Activated CD8-positive, alpha-beta memory T cell treated with anti-CD3 and anti-CD28 coated beads, Interleukin-2, amount 50 U/mL, for 24 hours (primary cell): ENCODE measurements around the gene ADH1B.
"Not testable (repeated sequence)": the region's sequence is repeated elsewhere in the genome, so short reads cannot be mapped to it uniquely, and the experiment has no call there.

Experiments
- DNase-seq: peaks from one replicate; pipeline ENCODE4 v3.0.0-alpha.2; 2020; ENCODE audit errors: extremely low read depth

Gene ADH1B

DNA sequence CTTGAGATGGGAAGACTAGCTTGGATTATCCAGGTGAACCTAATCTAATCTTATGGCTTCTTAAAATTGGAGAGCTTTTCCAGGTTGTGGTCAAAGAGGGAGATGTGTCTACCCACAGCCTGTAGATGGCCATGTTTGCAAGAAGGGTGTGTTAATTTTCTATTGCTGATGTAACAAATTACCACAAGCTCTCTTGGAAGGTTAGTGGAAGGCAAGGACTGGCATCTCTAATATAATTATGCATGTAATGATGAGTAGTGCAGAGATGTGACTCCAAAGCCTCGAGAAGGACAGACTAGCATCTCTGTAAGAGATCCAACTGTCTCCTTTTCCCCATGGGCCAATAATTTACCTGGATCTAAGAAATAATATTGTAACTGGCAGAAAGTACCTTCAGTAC, 3.2 kb upstream of the ADH1B start:
- no peak for DNase-seq

DNA sequence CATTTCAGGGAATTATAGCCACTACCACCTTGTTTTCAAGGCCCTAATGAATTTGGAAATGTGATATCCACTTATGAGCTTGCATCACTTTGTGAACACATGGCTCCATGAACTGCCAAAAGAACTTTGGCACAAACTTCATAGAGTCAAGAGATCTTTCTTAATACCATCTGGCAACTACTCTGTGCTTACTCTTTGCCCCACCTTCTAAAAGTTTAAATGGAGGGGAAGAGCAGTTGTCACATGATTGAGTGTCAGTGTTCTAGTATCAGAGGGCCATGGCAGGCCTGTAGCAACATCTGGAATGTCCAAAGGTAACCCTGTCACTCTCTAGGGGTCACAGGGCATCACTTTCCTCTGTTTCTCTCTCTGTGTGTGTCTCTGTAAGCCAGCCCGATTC, 2.6 kb upstream of the ADH1B start:
- DNase-seq, result no peak

DNA sequence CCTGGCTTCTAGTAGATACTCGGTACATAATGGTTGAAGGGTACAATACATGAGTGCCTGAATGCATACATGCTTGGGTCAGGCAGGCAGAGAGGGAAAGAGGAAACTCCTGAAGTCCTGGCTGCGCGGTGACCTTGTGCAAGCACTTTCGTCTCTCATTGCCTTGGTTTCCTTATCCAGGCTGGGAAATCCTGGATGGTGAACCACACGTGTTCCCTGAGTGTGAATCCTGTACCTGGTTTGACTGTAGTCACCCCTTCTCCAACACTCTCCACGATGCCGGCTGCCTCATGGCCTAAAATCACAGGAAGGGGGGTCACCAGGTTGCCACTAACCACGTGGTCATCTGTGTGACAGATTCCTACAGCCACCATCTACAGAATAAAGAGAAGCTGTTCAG, 3.4 kb downstream of the ADH1B start:
- DNase-seq, result not testable (repeated sequence)

DNA sequence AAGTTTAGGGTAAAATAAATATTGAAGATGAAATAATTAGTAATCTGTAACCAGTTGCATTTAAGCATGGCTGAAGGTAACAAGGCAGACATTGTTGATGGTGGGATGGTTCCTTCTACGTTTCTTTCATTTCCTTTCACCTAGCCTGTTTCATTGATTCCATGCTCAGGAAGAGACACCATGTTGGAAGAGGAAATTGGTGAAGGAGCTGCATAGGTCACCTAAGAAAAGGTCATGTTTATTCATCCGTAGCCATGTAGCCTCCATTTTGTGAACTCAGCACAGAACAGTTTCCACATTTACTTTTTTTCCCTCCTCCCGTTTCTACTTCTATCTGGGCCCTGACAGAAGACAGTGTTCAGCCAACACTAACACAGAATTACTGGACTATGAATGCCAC, 3.8 kb downstream of the ADH1B start:
- DNase-seq, result no peak

DNA sequence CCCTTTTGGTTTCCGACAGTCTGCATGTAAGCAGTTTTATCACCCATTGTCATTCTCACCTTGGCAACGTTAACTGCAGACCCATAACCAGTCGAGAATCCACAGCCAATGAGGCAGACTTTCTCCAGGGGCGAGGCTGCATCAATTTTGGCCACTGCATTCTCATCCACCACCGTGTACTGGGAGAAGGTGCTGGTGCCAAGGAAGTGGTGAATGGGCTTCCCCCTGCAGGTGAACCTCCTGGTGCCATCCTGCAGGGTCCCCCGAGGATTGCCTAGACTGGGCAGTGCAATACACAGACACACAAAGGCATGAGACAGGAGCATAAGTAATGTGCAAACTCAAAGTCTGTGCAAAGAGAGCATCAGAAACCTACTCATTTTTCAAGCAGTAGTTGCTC, 5.4 kb downstream of the ADH1B start:
- no peak for DNase-seq

DNA sequence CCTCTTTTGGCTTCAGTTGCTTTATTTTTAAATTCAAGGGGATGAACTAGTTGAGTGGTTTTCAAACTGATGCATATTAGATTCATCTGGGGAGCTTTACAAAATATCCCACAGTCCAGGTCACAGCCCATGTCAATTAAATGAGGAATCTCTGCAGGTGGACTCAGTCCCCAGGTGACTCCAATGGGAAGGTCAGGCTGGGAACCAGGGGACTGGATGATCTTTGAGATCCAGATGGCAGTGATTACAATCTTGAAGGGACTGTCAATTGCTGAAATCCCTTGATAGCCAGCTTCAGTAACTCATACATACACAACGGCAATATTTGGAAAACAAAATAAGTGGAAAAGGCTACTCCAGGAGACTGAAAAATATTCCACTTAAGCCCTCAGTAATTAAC, 7.0 kb downstream of the ADH1B start:
- no peak for DNase-seq

DNA sequence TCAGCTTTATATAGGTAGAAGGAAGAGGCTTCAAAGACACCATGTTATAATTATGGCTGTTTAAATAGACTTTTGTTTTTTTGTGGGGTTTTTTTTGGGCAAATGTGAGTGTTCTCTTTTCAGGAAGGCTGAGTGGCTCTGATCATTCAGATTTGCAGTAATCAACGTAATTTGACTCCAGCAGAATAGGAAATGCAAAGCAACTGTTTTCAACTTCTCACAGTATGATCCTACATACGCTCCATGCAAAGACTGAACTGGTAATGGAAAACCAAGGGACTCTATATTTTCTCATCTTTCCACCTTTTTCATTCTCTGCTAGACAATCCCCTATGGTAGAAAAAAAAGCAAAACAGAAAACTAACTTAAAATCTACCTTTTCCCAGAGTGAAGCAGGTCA, 10.8 kb downstream of the ADH1B start:
- DNase-seq, result no peak

DNA sequence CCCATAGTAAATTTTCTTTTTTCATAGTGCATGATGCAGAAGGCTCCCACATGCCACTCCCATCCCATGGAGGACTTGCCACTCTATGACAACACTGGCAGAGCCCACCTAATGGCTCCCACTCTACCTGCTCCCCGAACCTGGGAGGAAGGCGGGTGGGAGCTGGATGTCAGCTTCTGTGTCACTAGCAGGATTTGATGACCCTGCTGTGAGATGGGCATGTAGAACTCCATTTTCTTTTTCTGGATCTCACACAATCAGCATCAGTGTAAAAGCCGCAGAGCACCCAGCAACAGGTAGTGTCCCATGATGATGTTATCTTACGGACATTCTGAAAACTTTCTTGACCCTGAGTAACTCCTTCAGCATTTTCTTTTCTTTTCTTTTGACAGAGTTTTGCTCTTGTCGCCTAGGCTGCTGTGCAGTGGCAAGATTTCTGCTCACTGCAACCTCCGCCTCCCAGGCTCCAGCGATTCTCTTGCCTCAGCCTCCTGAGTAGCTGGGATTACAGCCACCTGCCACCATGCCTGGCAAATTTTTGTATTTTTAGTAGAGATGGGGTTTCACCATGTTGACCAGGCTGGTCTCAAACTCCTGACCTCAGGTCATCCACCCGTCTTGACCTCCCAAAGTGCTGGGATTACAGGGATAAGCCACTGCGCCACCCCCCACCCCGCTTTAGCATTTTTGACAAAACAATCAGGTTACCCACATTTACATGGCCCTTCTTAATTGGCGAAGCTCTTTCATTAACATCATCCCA, 15.4 kb downstream of the ADH1B start:
- no peak for DNase-seq

DNA sequence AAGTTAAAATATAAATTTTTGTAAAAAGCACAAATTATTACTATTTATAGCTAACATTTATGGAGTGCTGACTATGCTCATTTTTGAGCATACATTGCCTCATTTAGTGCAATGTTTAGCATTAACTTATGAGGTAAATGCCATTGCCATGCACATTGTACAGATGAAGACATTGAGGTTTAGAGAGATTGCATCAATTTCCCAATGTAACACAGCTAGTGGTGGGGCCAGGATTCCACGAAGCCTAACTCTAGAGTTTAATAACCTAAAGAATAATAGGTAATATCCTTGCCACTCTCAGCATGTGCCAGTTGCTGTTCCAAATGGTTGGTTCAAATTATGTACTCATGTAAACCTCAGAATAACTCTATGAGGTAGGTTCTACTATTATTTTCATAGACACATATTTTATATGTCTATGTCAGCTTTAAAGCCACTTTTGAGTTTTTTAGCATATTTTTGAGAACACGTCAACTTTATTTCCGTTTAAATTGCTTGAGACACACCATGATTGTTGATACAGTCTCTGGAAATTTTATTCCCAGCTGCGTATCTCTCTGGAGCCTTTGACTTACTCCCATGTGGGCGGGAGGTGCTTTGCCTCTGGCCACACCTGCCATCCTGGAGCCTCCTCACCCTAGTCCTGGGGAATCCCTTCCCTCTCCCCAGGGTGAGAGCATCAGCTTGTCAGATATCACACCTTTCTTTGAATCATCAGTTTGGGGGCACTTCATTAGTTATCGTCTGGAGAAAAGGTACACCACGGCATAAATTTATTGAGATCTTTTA, 19.6 kb downstream of the ADH1B start:
- DNase-seq, result no peak

DNA sequence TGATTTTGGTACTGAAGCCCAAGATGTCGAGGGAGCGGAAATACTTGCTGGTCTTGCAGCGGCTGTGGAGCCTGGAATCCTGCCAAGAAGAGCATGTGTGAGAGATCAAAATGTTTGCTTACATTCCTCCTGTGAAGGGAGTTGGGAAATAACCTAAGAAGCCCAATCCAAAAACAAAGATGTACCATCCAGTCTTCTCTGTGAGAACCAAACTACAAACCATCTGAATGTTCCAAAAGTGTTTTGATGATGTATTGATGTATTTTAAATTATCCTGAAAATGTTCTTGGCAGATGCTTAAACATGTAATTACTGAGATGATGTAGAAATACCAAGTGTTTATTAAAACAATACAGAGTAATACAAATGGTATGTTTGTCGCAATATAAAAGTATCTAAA, 20.3 kb downstream of the ADH1B start:
- no peak for DNase-seq

DNA sequence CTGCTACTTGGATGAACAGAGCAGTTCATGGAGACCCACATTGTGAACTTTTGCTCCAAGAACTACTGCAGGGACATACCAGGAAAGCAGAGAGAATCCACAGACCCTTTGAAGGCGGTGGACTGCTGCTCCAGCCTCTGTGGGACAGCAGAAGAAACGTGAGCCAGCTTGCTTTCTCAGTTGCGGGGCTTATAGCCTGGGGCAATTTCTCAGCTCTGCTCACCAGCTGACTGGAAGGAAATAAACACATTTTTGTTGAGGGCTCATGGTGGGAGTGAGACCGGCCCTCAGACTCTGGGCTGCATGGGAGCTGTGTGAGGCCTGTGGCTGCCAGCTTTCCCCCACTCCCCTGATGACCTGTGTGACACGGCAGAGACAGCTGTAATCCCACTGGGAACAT, 27.8 kb downstream of the ADH1B start:
- DNase-seq, result no peak

DNA sequence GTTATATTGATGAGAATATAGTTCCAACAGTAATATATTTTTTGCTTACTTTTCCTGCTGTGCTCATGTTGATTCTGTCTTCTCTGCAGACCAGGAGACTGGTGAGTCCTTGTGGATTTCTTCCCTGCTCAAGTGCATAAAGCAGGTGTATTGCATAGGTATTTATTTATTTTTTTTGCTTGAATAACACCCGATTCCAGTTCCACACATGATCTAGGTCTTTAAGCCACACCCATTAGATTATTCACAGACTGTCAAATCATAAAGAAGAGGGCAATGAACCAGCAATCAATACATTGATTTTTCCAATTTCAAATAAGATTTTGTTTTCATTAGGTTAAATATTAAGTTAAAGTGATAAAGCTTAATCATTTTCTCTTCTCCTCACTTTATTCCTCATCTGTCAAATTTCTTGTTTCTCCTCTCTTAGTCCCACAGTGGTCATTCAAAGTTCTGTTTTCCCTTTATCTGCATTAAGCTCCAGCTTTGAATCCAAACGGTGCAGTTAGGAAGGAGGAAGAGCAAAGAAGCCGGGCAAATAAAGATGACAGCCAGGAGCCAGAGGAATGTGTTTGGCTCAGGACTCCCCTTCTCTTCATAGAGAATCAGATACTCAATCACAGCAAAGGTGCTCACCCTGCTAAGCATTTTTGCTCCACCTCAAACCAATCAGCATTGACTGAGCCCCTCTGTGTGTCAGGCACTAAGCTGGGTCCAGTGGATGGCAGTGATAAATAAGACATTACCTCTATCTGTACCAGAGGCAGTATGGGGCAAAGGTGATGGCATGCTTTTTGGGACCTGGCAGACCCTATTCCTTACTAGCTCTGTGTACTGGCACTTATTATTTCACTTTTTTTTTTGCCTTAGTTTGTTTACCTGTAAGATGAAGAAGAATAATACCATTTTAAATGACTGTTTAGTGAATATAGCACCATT, 30.1 kb downstream of the ADH1B start, which contains the start of gene ADH1A:
Gene ADH1A (minus strand): TSS at position 138 of the 939 bp plus-strand sequence. CDS start 71 bp downstream, at position 67.
- DNase-seq, result no peak

DNA sequence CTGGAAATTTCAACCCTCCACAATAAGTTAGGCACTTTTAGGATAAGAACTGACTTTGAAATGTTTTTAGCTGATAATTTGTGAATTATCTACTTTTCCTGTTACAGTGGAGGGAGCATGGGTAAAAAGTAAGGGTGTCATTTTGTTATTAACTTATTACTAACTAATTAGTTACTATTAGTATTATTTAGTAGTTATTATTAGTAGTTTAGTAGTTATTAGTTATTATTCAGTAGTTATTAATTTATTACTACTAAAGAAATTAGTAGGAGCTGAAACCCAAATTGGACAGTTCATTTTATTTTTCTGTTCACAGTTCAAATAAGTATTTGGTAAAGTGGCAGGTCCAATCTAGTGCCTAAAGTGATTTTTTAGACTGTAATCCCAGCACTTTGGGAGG, 35.8 kb downstream of the ADH1B start:
- no peak for DNase-seq

DNA sequence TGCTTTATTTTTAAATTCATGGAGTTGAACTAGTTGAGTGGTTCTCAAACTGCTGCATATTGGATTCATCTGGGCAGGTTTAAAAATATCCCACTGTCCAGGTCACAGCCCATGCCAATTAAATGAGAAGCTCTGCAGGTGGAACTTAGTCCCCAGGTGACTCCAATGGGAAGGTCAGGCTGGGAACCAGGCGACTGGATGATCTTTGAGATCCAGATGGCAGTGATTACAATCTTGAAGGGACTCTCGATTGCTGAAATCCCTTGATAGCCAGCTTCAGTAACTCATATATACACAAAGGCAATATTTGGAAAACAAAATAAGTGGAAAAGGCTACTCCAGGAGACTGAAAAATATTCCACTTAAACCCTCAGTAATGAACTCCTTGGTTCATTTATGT, 38.5 kb downstream of the ADH1B start:
- no peak for DNase-seq

DNA sequence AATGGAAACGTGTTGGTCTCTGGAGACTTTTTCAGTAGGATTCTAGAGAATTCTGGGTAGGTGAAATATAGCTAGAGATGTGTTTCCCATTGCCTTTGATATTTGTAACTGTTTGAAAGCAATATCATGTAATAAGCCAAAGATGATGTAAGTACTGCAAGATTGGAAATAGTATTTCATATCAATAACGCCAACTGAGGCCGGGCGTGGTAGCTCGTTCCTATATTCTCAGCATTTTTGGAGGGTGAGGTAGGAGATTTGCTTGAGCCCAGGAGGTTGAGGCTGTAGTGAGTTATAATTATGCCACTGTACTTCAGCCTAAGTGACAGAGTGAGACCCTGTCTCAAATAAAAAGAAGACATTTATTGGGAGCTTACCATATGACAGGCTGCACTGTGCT, 39.9 kb downstream of the ADH1B start:
- DNase-seq, result no peak

DNA sequence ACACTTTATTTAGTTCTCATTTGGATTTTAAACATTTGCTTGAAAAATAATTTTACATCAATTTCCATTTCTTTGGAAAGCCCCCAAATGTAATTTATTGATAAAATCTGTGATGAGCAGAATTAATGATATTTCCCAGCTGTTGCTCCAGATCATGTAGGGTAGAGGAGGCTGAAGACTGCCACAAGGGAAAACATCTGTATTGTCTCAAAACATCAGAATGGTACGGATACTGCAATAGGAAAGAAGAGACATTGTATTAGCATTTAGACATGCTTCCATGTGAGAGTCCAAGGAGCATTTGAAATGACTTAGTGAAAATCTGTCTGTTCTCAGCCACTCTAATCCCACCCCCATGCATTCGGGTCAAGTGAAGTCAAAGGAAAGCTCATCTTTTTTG, 44.8 kb downstream of the ADH1B start:
- no peak for DNase-seq

DNA sequence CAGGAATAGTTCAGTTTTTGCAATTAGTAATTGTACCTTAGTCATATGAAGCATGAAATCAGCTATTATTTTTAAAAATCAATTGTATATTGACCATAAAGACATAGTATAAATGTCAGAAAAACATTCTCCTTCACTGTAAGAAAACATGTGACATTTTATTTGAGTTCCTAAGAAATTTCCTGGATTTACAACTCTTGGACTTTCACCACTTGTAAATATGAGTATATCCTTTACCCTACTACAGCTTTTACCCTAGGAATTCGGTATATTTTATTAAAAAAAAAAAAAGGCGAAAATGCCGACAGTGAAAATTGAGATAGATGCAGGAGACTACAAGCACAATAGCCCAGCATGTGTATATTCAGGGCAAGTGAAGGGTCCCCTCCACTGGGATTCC, 45.3 kb downstream of the ADH1B start:
- DNase-seq, result no peak

DNA sequence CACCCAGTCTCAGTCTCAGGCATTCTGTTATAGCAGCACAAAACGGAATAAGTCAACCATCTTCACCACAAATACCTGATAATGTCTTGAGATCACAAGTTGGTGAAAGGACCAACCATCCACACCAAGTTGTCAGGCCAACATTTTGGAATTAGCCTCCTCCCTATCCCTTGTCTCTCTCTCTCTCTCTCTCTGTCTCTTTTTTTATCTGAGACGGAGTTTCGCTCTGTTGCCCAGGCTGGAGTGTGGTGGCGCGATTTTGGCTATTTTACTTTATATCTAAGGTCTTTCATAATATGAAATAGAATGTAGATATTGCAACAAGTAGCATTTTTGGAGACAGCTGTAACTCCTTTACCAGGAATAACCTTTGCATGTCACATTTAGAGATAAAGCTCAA, 46.2 kb downstream of the ADH1B start:
- no peak for DNase-seq

DNA sequence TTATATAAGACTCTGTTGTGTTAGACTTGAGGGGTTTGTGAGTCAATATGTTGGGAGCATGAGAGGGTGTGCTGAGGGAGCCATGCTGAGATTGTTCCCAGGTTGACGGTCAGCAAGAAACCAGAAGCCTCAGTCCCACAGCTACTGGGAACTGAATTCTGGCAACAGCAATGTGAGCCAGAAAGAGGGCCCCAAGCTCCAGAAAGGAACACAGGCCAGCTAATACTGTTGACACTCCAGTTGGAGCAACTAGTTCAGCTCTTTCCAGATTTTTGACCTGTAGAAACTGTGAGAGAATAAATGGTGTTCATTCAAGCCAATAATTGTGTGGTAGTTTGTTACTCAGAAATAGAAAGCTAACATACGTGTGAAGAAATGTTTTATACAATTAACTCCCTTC, 47.5 kb downstream of the ADH1B start:
- no peak for DNase-seq

DNA sequence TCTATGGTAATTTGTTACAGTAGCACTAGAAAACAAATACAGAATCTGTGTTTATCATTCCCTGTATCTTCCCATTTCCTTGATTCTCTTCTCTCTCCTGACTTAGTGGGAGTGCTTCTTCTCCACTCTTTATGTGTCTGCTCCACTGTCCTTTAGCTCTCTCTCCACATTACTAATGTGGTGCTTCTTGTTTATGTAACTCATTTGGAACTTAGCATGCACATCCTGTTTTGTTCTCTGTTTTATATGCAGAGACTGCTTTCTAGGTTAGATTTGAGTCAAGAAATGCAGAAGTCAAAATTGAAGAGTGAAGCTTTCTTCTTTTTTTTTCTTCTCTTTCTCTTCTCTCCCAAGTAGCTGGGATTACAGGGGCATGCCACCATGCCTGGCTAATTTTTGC, 56.3 kb downstream of the ADH1B start:
- no peak for DNase-seq
